Suprapubic skin (tissue), 3 donors: ENCODE results near the gene ZSCAN10.

Source experiments
- CTCF ChIP-seq, 2 donors: fragments of 200-600 bp in 1 of 2; fragments of 450-650 bp in 1 of 2; sonication (generic) in 1 of 2; IDR thresholded peaks; one replicate each; pipeline ENCODE4 v1.5.1; 2016 to 2019; ENCODE audit warnings: antibody characterized with exemption in 2 of 2, mild to moderate bottlenecking in 1 of 2, moderate library complexity in 1 of 2
- POLR2A ChIP-seq, 2 donors: fragments of 450-650 bp; IDR thresholded peaks; one replicate each; pipeline ENCODE4 v1.6.1; 2017; ENCODE audit warnings: antibody characterized with exemption in 2 of 2, mild to moderate bottlenecking in 2 of 2, moderate library complexity in 2 of 2

DNA sequence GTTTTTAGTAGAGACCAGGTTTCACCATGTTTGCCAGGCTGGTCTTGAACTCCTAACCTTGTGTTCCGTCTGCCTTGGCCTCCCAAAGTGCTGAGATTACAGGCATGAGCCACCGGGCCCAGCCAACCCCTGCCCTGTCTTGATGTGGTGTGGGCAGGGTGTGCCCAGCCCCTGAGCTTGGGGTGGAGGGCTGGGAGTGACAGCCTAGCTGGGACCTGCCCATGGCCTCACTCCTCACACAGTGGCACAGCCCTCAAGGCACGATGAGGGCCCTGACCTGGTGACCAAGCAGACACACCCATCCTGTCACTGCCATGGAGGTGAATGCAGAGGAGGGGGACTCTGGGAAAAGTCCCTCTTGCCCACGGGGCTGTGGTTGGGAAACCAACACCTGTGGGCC, 30.6 kb downstream of the ZSCAN10 start:
- no peak for TF ChIP-seq CTCF (IDR thresholded peaks at IDR 0.05)
- no peak for TF ChIP-seq POLR2A (IDR thresholded peaks at IDR 0.05)
